T follicular helper cell (primary cell): Measurements from ENCODE around the gene CARD9.
"Not testable (repeated sequence)": the region's sequence is repeated elsewhere in the genome, so short reads cannot be mapped to it uniquely, and the experiment has no call there.

ENCODE experiments used
- DNase-seq: peaks from one replicate; pipeline ENCODE4 v3.0.0-alpha.2; 2020; ENCODE audit warnings: low read depth
- total RNA-seq, 2 experiments: gene quantifications; one replicate each; lab custom pipeline; 2026; lab: John Stamatoyannopoulos, UW

The CARD9 gene
- 0.12 to 0.78 reads per million in 2 experiments for total RNA-seq

- no peak for DNase-seq
Observed at GRCh38 chr9:136373300-136374182, at the start of gene CARD9. Gene CARD9, minus strand, starts transcription at chr9:136373669. Its CDS starts 1,591 bp downstream, at chr9:136372078.

DNA sequence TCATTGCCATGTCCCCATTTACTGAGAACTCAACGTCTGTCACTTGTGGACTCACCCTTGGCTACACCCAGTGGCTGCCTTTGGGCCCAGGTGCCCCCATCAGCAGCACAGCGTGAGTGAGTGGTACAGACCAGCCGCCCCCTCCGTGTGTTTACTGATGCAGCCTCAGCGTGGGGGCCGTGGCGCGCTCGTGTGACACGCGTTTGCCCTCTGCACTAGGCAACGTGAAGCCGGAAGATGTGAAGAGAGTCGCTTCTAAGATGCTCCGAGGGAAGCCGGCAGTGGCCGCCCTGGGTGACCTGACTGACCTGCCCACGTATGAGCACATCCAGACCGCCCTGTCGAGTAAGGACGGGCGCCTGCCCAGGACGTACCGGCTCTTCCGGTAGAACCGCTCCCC lies 49.4 kb upstream of the CARD9 start:
- no peak for DNase-seq

DNA sequence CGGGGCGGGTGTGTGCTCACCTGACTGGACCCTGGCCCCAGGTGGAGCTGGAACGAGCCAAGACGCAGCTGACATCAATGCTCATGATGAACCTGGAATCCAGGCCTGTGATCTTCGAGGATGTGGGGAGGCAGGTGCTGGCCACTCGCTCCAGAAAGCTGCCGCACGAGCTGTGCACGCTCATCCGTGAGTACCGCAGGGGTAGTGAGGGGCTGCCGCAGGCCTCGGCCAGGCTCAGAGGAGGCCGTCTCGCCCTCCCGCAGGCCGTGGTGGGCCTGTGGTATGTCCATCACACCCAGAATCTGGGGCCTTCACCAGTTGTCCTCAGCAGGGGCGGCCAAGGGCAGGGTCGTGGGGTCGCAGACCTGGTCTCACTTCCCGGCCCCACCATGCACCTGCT lies 48.3 kb upstream of the CARD9 start:
- DNase-seq = no peak

GRCh38 chr9:136419092-136419420 lies 45.6 kb upstream of the CARD9 start:
- DNase-seq = no peak

DNA sequence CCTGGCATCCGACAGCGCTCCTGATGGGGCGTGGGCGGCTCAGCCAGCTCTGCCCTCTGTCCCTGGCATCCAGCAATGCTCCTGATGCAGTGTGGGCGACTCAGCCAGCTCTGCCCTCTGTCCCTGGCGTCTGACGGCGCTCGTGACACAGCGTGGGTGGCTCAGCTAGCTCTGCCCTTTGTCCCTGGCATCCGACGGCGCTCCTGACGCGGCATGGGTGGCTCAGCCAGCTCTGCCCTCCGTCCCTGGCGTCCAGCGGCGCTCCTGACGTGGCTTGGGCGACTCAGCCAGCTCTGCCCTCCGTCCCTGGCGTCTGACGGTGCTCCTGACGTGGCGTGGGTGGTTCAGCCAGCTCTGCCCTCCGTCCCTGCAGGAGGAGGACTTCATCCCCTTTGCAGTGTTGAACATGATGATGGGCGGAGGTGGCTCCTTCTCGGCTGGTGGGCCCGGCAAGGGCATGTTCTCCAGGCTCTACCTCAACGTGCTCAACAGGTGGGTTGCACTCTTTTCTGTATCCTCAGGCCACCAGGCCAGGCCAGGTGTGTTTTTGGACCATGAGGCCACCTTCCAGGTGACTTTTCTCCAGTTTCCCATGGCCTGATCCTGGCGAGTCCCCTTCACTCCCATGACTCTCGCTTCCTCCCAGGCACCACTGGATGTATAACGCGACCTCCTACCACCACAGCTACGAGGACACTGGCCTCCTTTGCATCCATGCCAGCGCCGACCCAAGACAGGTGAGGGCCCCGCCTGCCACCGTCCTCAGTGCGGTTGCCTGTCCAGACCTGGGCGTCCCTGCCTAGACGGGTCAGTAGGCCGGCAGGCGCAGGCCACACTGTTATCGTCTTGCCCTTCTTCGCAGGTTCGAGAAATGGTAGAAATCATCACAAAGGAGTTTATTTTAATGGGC lies 45.0 kb upstream of the CARD9 start:
- no peak for DNase-seq

DNA sequence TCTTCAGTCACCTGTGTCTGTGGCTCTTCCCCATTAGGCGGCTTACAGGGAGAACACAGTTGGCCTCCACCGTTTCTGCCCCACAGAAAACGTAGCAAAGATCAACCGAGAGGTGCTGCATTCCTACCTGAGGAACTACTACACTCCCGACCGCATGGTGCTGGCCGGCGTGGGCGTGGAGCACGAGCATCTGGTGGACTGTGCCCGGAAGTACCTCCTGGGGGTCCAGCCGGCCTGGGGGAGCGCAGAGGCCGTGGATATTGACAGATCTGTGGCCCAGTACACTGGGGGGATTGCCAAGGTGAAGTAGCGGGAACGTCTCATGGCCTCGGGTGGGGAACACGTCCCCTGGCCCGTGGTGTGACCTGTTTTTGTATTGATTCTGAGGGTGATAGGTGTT lies 43.4 kb upstream of the CARD9 start:
- DNase-seq = no peak

DNA sequence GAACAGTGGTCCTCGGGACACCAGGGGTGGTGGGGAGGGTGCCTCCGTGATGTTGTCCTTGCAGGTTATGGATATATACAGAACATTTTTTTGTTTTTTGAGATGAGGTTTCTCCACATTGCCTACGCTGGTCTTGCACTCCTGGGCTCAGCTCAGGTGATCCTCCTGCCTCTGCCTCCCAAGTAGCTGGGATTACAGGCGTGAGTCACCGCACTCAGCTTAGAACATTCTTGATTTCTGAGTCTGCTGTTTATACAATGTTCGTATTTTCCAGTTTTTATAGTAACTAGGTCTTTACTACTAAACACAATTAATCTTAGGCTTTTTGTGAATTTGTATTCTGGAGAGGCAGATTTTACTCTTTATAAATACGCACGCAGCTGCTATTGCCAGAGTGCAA lies 43.0 kb upstream of the CARD9 start:
- no peak for DNase-seq

- no peak for DNase-seq
Observed at GRCh38 chr9:136412962-136413361, 39.5 kb upstream of the CARD9 start.

DNA sequence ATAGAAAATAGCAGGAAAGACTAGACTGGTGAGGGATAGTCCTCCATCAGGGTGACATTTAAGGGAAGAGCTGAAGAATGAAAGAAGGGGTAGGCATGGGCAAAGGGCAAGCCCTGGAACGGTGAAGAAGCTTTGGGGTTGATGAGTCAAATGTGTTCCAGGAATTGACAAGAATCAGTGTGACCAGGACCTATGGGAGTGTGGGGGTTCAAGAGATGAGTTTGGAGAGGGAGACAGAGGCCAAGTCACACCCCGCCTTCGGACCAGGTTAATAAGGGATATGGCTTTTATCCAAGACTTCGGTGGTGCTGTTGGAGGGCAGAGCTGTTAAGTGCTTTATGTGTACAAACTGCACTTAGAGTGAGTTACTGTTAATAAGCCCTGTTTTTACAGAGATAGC lies 37.9 kb upstream of the CARD9 start:
- no peak for DNase-seq

DNA sequence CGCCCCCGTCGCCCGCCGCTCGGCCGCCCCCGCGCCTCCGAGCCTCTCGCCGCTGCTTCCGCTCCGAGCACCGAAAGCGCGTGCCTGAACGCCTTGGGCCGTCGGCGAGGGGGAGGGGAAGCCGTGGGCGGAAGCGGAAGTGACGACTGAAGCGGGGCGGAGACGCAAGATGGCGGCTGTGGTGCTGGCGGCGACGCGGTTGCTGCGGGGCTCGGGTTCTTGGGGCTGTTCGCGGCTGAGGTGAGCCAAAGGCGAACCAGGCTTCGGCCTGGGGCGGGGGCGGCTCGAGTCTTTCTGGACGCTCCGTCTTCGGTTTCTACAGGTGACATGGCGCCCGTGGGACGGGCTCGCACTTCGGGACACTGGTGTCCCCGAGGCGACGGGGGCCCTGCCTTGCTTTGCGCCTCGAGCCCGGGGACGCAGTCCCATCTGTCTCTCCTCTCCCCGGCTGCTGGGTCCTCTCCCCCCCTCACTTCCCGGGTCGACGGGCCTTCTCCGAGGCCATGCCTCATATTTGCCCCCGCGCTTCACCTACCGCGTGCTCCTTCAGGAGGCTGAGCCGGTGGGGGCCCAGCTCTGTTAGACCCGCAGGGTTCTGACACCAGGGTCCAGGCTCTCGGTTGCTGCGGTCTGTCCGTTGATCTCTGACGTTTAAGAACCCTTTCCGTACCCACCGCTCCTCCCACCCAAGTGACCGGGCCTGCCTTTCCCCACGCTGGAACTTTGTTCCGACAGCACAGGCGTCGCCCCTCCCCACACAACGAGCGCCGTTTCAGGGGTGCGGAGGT lies 37.2 kb upstream of the CARD9 start, which contains the start of the genes ENTR1 and PMPCA:
Gene ENTR1 (minus strand): TSS at position 115 of the 788 bp plus-strand sequence. CDS start 217 bp downstream, outside the sequence.
Gene PMPCA (plus strand): TSS at position 159 of the 788 bp plus-strand sequence. CDS start 11 bp downstream, at position 170.
- DNase-seq = peak; percentile 93

GRCh38 chr9:136409557-136410455 lies 36.3 kb upstream of the CARD9 start:
- DNase-seq = no peak

DNA sequence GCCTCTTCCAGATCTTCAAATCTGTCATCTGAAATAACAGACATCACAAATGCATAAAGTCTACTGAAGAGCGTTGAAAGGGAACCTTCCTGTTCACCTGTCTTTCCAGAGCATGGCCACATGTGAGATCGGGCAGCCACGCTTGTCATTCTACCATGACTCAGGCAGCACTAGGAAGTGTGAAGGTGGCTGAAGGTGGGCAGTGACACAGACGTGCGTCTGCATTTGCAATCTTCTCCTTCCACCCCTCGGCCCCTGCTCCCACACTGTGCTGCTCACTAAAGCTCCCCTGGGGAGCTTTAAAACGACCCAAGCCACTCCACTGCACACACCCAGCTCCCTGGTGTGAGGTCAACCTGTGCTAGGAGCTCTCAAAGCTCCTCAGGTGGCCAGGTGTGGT lies 34.4 kb upstream of the CARD9 start:
- no peak for DNase-seq

DNA sequence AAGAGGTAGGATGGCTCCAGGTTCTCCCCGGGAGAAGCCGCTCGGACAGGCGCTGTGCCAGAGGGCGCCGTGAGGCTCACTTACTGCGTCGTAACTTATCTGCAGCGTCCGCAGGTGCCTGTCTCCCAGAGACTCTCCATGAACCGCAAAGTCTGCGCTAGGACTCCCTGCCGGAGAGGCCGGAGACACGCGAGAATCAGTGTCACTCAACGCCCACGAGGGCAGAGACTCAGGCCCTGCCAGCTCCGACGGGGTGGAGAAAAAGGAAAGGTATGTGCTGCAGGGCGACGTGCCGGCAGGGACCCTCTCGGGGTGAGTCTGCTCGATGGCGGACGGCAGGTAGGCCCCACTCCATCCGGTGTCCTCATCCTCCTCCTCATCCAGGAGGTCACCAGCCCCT lies 33.6 kb upstream of the CARD9 start:
- DNase-seq = not testable (repeated sequence)

DNA sequence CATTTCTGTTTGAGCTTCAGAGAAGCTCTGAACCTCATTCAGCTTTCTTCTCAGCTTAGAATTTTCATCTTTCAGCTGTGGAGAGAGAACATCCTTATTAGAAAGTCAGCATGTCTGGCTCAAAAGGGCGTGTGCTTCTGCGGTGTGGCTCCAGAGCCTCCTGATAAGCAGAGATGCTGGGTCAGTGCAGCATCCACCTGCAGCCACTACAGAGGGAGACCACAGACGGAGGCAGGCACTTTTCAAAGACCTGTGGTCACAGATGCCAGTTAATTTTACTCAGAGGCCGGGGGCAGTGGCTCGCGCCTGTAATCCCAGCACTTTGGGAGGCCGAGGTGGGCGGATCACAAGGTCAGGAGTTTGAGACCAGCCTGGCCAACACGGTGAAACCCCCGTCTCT lies 32.4 kb upstream of the CARD9 start:
- DNase-seq = not testable (repeated sequence)

- no peak for DNase-seq
Observed at GRCh38 chr9:136405481-136405880, 32.0 kb upstream of the CARD9 start.

GRCh38 chr9:136404801-136405136 lies 31.3 kb upstream of the CARD9 start:
- no peak for DNase-seq

DNA sequence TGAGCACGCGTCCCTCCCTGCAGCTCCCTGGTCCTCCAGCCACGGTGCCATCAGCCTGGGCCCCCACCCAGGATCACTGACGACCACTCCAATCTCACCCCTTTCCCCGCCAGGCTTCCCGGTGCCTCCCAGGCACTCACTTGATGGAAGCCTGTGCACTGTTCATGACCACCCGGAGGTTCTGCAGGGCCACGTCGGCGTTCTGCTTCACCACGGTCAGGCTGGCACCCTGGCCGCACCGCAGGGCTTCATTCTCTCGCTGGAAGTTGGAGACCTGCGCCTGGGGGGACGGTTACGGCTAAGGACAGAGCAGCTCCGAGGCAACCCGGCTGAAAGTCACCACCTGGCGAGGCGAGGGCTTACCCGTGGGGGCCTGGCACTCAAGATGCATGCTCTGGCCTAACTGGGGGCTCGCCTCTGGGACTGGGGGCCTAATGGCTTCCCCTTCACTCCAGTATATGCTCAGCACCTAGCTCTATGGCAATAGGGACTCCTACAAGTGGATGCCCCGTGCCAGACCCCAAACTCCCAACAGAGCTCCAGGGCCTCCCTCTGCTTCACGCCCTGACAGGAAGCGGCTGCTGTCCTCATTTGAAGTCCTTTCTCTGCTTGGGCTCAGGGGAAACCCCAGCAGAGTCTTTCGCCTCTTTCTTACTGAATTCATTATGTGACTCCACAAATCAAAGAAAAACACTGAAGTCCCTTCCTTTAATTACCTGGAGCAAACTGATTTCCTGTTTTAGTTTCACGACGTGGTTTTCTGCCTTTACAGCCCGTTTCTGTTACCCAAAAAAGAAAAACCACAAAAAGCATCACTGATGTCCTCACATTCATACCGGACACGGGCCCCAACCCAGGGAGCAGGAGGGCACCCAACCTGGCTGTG lies 30.7 kb upstream of the CARD9 start:
- DNase-seq = no peak

GRCh38 chr9:136403538-136403914 lies 30.1 kb upstream of the CARD9 start:
- peak; percentile 56 for DNase-seq

GRCh38 chr9:136402067-136402466 lies 28.6 kb upstream of the CARD9 start:
- DNase-seq = no peak
